Measurements from ENCODE around the gene FHAD1. TPM values are rescaled to one million over a fixed set of nuclear protein-coding genes. Genes with fewer than 3 reads are reported as not detected.

Gene FHAD1
- total RNA-seq, 1 experiment from 2014 or later: 3.5 TPM

- no peaks in the 10 kb centered on the region for H3K27me3 ChIP-seq (ENCODE audit: insufficient read depth, low read length)
- no peaks in the 10 kb centered on the region for H3K4me1 ChIP-seq (ENCODE audit: control insufficient read depth in 1 of 2, insufficient read depth in 2 of 2, low read length in 2 of 2)
- H3K9ac ChIP-seq (ENCODE audit: low read length): no peak overlapping the region
- ATAC-seq (no peak), DNase-seq (ENCODE audit: low read depth, low spot score) (no peak)
- TF ChIP-seq POLR2A (IDR thresholded peaks at IDR 0.05; ENCODE audit: borderline replicate concordance, extremely low read depth, insufficient read depth, insufficient read length) (no peak), POLR2AphosphoS5 (IDR thresholded peaks at IDR 0.05; ENCODE audit: low read depth, low read length) (no peak), CBX3 (IDR thresholded peaks at IDR 0.05; ENCODE audit: low read depth) (no peak), SP1 (IDR thresholded peaks at IDR 0.05; ENCODE audit: low read depth) (no peak), SIN3A (IDR thresholded peaks at IDR 0.05; ENCODE audit: low read depth) (no peak), SRF (IDR thresholded peaks at IDR 0.05; ENCODE audit: low read depth) (no peak), CEBPB (IDR thresholded peaks at IDR 0.05; ENCODE audit: low read depth) (no peak), FOSL1 (IDR thresholded peaks at IDR 0.05; ENCODE audit: low read depth) (no peak), REST (IDR thresholded peaks at IDR 0.05; ENCODE audit: low read depth) (no peak), RAD21 (IDR thresholded peaks at IDR 0.05; ENCODE audit: low read depth) (no peak), EGR1 (IDR thresholded peaks at IDR 0.05; ENCODE audit: low read depth) (no peak), ZFX (IDR thresholded peaks at IDR 0.05) (no peak), CTCF (IDR thresholded peaks at IDR 0.05 in 2 of 3, conservative IDR thresholded peaks at IDR 0.05 in 1 of 3; ENCODE audit: borderline replicate concordance in 1 of 3, insufficient read depth in 1 of 3, low read depth in 2 of 3, low read length in 2 of 3) (no peak), MAX (IDR thresholded peaks at IDR 0.05) (no peak), ATF3 (IDR thresholded peaks at IDR 0.05) (no peak), EZH2phosphoT487 (IDR thresholded peaks at IDR 0.05; ENCODE audit: borderline replicate concordance) (no peak), EZH2 (IDR thresholded peaks at IDR 0.05) (no peak), ZBTB33 (IDR thresholded peaks at IDR 0.05; ENCODE audit: extremely low read depth, insufficient replicate concordance, low read length) (no peak), ELF1 (IDR thresholded peaks at IDR 0.05; ENCODE audit: borderline replicate concordance, low read depth) (no peak), JUND (IDR thresholded peaks at IDR 0.05) (no peak)
- ChIA-PET POLR2A (no interaction called here), RAD21 (ENCODE audit: low non-redundant PET in 1 of 2, low total read pairs in 2 of 2, uncharacterized antibody in 2 of 2, unreplicated experiment in 2 of 2) (no interaction called here), CTCF (no interaction called here)
- no peak overlapping the region for H2AFZ ChIP-seq (ENCODE audit: low read depth, low read length, poor library complexity, severe bottlenecking)
- H3K36me3 ChIP-seq (ENCODE audit: control insufficient read depth in 1 of 2, insufficient read depth in 2 of 2, low read length in 2 of 2): no peaks in the 10 kb centered on the region
- no peaks in the 10 kb centered on the region for H3K9me2 ChIP-seq (ENCODE audit: insufficient read depth)
- H3K79me2 ChIP-seq (ENCODE audit: insufficient read depth, low read length): no peaks in the 10 kb centered on the region
- no TSS peak for BruUV-seq (replicated peaks)
- no peak overlapping the region for H3K4me2 ChIP-seq (ENCODE audit: low read length)
- intact Hi-C loops (cut with micrococcal nuclease): no loop called here
- no peaks in the 10 kb centered on the region for H4K20me1 ChIP-seq (ENCODE audit: insufficient read depth)
- no peak overlapping the region for H3K4me3 ChIP-seq (replicated peaks in 1 of 2; ENCODE audit: low read depth in 1 of 2, low read length in 2 of 2)
- no peaks in the 10 kb centered on the region for H3K9me3 ChIP-seq (ENCODE audit: control insufficient read depth in 1 of 2, insufficient read depth in 1 of 2, low read depth in 1 of 2, low read length in 2 of 2)
- no peak overlapping the region for H3K27ac ChIP-seq (ENCODE audit: low read depth, low read length)
Observed at GRCh38 chr1:15439325-15439724, 192.3 kb downstream of the FHAD1 start.

All from HCT116 (cell line).